ENCODE measurements around the gene SLC25A51.

GRCh38 chr9:37927601-37928551 lies 23.9 kb upstream of the SLC25A51 start:
- TF ChIP-seq CTCF (IDR thresholded peaks at IDR 0.05) = no peak
- no peak for TF ChIP-seq POLR2A (IDR thresholded peaks at IDR 0.05)
- no peak for TF ChIP-seq POLR2AphosphoS5 (IDR thresholded peaks at IDR 0.05)
